K562 (cell line): ENCODE data around the gene OR8G5. TPM values are rescaled to one million over a fixed set of nuclear protein-coding genes. Genes with fewer than 3 reads are reported as not detected.

Experiments
- ARID2 ChIP-seq: fragments of 450-650 bp; IDR thresholded peaks from 2 replicates; pipeline ENCODE4 v1.6.1; 2017; ENCODE audit warnings: antibody characterized with exemption, mild to moderate bottlenecking
- GTF2E2 ChIP-seq: fragments of 200-800 bp; sonication (Bioruptor generic); IDR thresholded peaks from 2 replicates; pipeline ENCODE4 v1.6.1; 2016; ENCODE audit warnings: missing genetic modification characterization, missing compliant biosample characterization
- HDAC6 ChIP-seq: IDR thresholded peaks from 2 replicates; pipeline ENCODE4 v1.6.1; 2012; ENCODE audit warnings: low read depth, mild to moderate bottlenecking, control low read depth, inconsistent platforms, low read length, moderate library complexity
- HNRNPUL1 ChIP-seq: fragments of 200-400 bp; formaldehyde crosslinking; IDR thresholded peaks from 2 replicates; pipeline ENCODE4 v1.6.1; 2017; ENCODE audit warnings: low read length
- KHSRP ChIP-seq: fragments of 450-650 bp; IDR thresholded peaks from 2 replicates; pipeline ENCODE4 v1.6.1; 2017
- KLF1 ChIP-seq: fragments of 450-650 bp; IDR thresholded peaks from 2 replicates; pipeline ENCODE4 v1.6.1; 2016; ENCODE audit warnings: missing genetic modification characterization, missing compliant biosample characterization
- KLF16 ChIP-seq: IDR thresholded peaks from 2 replicates; pipeline ENCODE4 v1.6.1; 2016; ENCODE audit warnings: antibody characterized with exemption
- NCOA4 ChIP-seq: fragments of 450-650 bp; IDR thresholded peaks from 2 replicates; pipeline ENCODE4 v1.6.1; 2018; ENCODE audit warnings: mild to moderate bottlenecking; ENCODE audit not compliant: partially characterized antibody
- PHF8 ChIP-seq: fragments of 200-600 bp; sonication (generic); IDR thresholded peaks from 2 replicates; pipeline ENCODE4 v1.6.1; 2012; ENCODE audit warnings: mixed run types, mild to moderate bottlenecking, inconsistent platforms, low read length, moderate library complexity, borderline replicate concordance
- PHTF2 ChIP-seq: fragments of 250-450 bp; sonication (Bioruptor Pico); IDR thresholded peaks from 2 replicates; pipeline ENCODE4 v1.5.0; 2021; ENCODE audit warnings: mild to moderate bottlenecking
- ZBTB33 ChIP-seq: sonication (generic); formaldehyde crosslinking; IDR thresholded peaks from 2 replicates; pipeline ENCODE4 v1.8.1; 2023; ENCODE audit warnings: mild to moderate bottlenecking, missing genetic modification reagents
- ZFP91 ChIP-seq: sonication (generic); formaldehyde crosslinking; IDR thresholded peaks from 2 replicates; pipeline ENCODE4 v1.8.0; 2022; ENCODE audit warnings: mild to moderate bottlenecking, missing genetic modification reagents
- ZNF318 ChIP-seq, 2 experiments: fragments of 450-650 bp; IDR thresholded peaks; 2 replicates each; pipeline ENCODE4 v1.6.1; 2016; ENCODE audit warnings: mild to moderate bottlenecking in 2 of 2, borderline replicate concordance in 1 of 2, low read depth in 1 of 2, moderate library complexity in 1 of 2
- ZNF740 ChIP-seq, 3 experiments: fragments of 200-800 bp in 1 of 3; sonication (Bioruptor generic) in 1 of 3; sonication (generic) in 1 of 3; formaldehyde crosslinking in 1 of 3; IDR thresholded peaks; 2 replicates each; pipeline versions ENCODE4 v1.6.1 to v1.8.0; 2016 to 2022; ENCODE audit warnings: mild to moderate bottlenecking in 2 of 3, missing compliant biosample characterization in 2 of 3, missing genetic modification characterization in 2 of 3, missing genetic modification reagents in 1 of 3
- polyA plus RNA-seq, 8 experiments: library from polyadenylated mRNA; depleted of rRNA in 4 of 8; stranded (reverse) in 5 of 8; unstranded in 3 of 8; fragments of >200 nt; fragmentation: Nextera tagmentation in 2 of 8; fragmentation: Illumina TruSeq in 1 of 8; extraction: Ambion mirVana in 2 of 8; extraction: Trizol in 1 of 8; gene quantifications; 2 replicates each; pipeline versions ENCODE4 v1.2.1 to v1.2.3, GENCODE V29; 2011 to 2014; ENCODE audit warnings: inconsistent platforms in 1 of 8, missing spikeins in 1 of 8
- total RNA-seq, 7 experiments: library from RNA; depleted of rRNA in 6 of 7; stranded (reverse); fragments of >200 nt in 6 of 7; fragmentation: Illumina TruSeq in 2 of 7; extraction: Trizol in 2 of 7; gene quantifications; 2 replicates each; pipeline versions ENCODE4 v1.2.1 to v1.2.3, GENCODE V29; 2011 to 2021; ENCODE audit warnings: low replicate concordance in 1 of 7

The OR8G5 gene
- total and polyA plus RNA-seq, 9 of the 15 experiments (the other 6 are each of a cell fraction or from before 2014, with no cell fraction given), result 0.18 to 3.8 (median 1.7) TPM

GRCh38 chr11:124207102-124207792, 48.9 kb upstream of the OR8G5 start (continued):
- TF ChIP-seq ZFP91 (CRISPR knock-in tag) (no peak), ZNF740 (CRISPR knock-in tag; IDR thresholded peaks at IDR 0.05) (no peak), ZNF740 (tag; IDR thresholded peaks at IDR 0.05) (no peak), HNRNPUL1 (no peak), KLF16 (peak; percentile 77; the same call in 1 of the 2 replicates), NCOA4 (no peak), PHTF2 (CRISPR knock-in tag) (no peak), KHSRP (peak; percentile 55; the same call in 1 of the 2 replicates), HDAC6 (no peak), ZNF318 (IDR thresholded peaks at IDR 0.05; ENCODE audit: borderline replicate concordance in 1 of 2, low read depth in 1 of 2) (peak in 1 of 2 experiments; percentile 69; a peak in 2 of 4 replicates), ARID2 (0 out of 2 replicates have a peak, but pooled peaks have one; percentile 7), GTF2E2 (tag) (no peak), KLF1 (tag) (no peak; the same call in 1 of the 2 replicates), ZBTB33 (no peak), PHF8 (no peak)
